ENCODE measurements around the gene KATNIP. TPM values are rescaled to one million over a fixed set of nuclear protein-coding genes. Genes with fewer than 3 reads are reported as not detected.
A peak's percentile ranks its signal among the peaks of the same experiment; 100 is the strongest.

KATNIP gene
- 11.8 and 13.2 TPM in 2 replicates for total RNA-seq (2012; rRNA removed)

GRCh38 chr16:27549746-27550581, at the start of gene KATNIP, which contains the start of gene GTF3C1:
Gene KATNIP, plus strand, starts transcription at chr16:27550144. Its CDS starts 27 bp downstream, at chr16:27550171.
Gene GTF3C1, minus strand, starts transcription at chr16:27549913. Its CDS starts 23 bp downstream, at chr16:27549890.
- H3K4me1 ChIP-seq (ENCODE audit: control insufficient read depth, insufficient read depth, low read length), result peaks cover 30% of the 10 kb centered on the region
- no peaks in the 10 kb centered on the region for H3K9me3 ChIP-seq (replicated peaks; ENCODE audit: low read length)
- H3K9ac ChIP-seq (ENCODE audit: low read depth, low read length), result peak within 1 kb of the TSS; percentile 95
- no peaks in the 10 kb centered on the region for H3K27me3 ChIP-seq (ENCODE audit: control insufficient read depth, insufficient read depth, low read length)
- peak within 1 kb of the TSS; percentile 99 for H3K4me3 ChIP-seq (ENCODE audit: low read length)
- H3K4me2 ChIP-seq (ENCODE audit: low read length), result peak within 1 kb of the TSS; percentile 90
- peaks cover 10% of the 10 kb centered on the region for H3K36me3 ChIP-seq (ENCODE audit: insufficient read depth, low read length)

DNA sequence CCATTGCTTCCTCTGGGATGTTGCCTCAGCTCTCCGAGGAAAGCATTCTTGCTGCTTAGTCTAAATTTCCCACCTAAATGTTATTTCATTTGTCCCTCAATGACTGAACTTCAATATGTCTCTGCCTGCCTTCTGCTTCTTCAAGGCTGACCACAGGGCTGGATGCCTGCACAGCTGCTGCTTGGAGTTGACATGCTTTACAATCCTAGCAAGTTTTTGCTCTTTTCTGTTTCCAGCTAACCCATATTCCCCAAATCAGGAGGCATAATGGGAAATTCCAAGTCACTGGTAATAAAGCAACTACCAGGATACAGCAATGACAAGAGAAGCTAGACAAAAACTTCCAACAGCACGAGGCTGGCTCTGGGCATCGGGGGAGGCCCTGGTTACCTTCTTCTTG, 49.1 kb upstream of the KATNIP start:
- no peak overlapping the region for H3K9ac ChIP-seq (ENCODE audit: low read depth, low read length)
- H3K27me3 ChIP-seq (ENCODE audit: control insufficient read depth, insufficient read depth, low read length), result no peaks in the 10 kb centered on the region
- no peaks in the 10 kb centered on the region for H3K9me3 ChIP-seq (replicated peaks; ENCODE audit: low read length)
- H3K36me3 ChIP-seq (ENCODE audit: insufficient read depth, low read length), result peaks cover 89% of the 10 kb centered on the region
- H3K4me3 ChIP-seq (ENCODE audit: low read length), result no peak overlapping the region
- H3K4me1 ChIP-seq (ENCODE audit: control insufficient read depth, insufficient read depth, low read length), result no peaks in the 10 kb centered on the region
- no peak overlapping the region for H3K4me2 ChIP-seq (ENCODE audit: low read length)

GRCh38 chr16:27503662-27504061, 46.3 kb upstream of the KATNIP start:
- Histone ChIP-seq H3K9ac (ENCODE audit: low read depth, low read length) (no peak overlapping the region), H3K27me3 (ENCODE audit: control insufficient read depth, insufficient read depth, low read length) (no peaks in the 10 kb centered on the region), H3K9me3 (replicated peaks; ENCODE audit: low read length) (no peaks in the 10 kb centered on the region), H3K4me3 (ENCODE audit: low read length) (no peak overlapping the region), H3K4me1 (ENCODE audit: control insufficient read depth, insufficient read depth, low read length) (no peaks in the 10 kb centered on the region), H3K36me3 (ENCODE audit: insufficient read depth, low read length) (peaks cover 89% of the 10 kb centered on the region), H3K4me2 (ENCODE audit: low read length) (no peak overlapping the region)

GRCh38 chr16:27505297-27506236, 44.4 kb upstream of the KATNIP start:
- H3K4me2 ChIP-seq (ENCODE audit: low read length), result no peak overlapping the region
- H3K27me3 ChIP-seq (ENCODE audit: control insufficient read depth, insufficient read depth, low read length), result no peaks in the 10 kb centered on the region
- H3K9me3 ChIP-seq (replicated peaks; ENCODE audit: low read length), result no peaks in the 10 kb centered on the region
- no peak overlapping the region for H3K4me3 ChIP-seq (ENCODE audit: low read length)
- H3K36me3 ChIP-seq (ENCODE audit: insufficient read depth, low read length), result peaks cover 84% of the 10 kb centered on the region
- H3K9ac ChIP-seq (ENCODE audit: low read depth, low read length), result no peak overlapping the region
- no peaks in the 10 kb centered on the region for H3K4me1 ChIP-seq (ENCODE audit: control insufficient read depth, insufficient read depth, low read length)

GRCh38 chr16:27506771-27507170, 43.2 kb upstream of the KATNIP start:
- H3K4me2 ChIP-seq (ENCODE audit: low read length), result no peak overlapping the region
- H3K9ac ChIP-seq (ENCODE audit: low read depth, low read length), result no peak overlapping the region
- no peak overlapping the region for H3K4me3 ChIP-seq (ENCODE audit: low read length)
- H3K36me3 ChIP-seq (ENCODE audit: insufficient read depth, low read length), result peaks cover 85% of the 10 kb centered on the region
- H3K27me3 ChIP-seq (ENCODE audit: control insufficient read depth, insufficient read depth, low read length), result no peaks in the 10 kb centered on the region
- no peaks in the 10 kb centered on the region for H3K9me3 ChIP-seq (replicated peaks; ENCODE audit: low read length)
- H3K4me1 ChIP-seq (ENCODE audit: control insufficient read depth, insufficient read depth, low read length), result no peaks in the 10 kb centered on the region

- Histone ChIP-seq H3K9me3 (replicated peaks; ENCODE audit: low read length) (no peaks in the 10 kb centered on the region), H3K36me3 (ENCODE audit: insufficient read depth, low read length) (peaks cover 83% of the 10 kb centered on the region), H3K27me3 (ENCODE audit: control insufficient read depth, insufficient read depth, low read length) (no peaks in the 10 kb centered on the region), H3K4me2 (ENCODE audit: low read length) (no peak overlapping the region), H3K4me1 (ENCODE audit: control insufficient read depth, insufficient read depth, low read length) (no peaks in the 10 kb centered on the region), H3K9ac (ENCODE audit: low read depth, low read length) (no peak overlapping the region), H3K4me3 (ENCODE audit: low read length) (no peak overlapping the region)
Observed at GRCh38 chr16:27508476-27508875, 41.5 kb upstream of the KATNIP start.

DNA sequence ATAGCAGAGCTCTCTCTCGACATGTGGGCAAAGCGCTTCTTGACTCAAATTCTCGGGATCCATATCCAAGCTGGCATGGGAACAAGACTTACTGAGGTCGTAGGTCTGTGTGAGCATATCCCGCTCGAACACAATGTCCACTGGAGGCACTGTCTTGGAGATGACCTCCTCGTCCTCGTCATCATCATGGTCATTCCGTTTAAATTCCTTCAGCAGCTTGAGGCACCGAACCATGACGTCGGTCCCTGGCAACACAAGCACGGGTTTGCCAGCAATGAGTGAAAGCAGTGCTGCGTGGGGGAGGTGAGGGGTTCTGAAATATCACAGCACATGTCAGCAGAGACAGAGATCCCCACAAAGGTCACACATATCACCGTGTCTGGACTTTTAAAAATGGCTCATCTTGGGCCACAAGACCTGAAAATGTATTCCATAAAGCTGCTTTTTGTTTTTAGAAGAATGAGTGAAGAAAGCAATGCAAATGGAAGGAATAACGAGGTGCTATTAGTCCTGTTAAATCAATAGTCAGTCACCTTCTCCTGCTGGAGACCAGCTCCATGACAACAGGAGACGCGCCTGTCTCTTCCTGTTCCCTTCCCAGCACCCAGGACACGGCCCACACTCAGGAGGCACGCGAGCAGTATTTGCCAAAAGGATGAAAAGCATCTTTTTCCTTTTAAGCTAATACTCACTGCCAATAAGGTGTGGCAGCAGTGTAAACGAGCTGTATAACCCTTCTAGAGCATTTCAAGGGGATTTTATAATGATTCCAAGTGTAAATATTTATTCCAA, 38.1 kb upstream of the KATNIP start:
- Histone ChIP-seq H3K36me3 (ENCODE audit: insufficient read depth, low read length) (peaks cover 53% of the 10 kb centered on the region), H3K9ac (ENCODE audit: low read depth, low read length) (no peak overlapping the region), H3K4me2 (ENCODE audit: low read length) (no peak overlapping the region), H3K4me3 (ENCODE audit: low read length) (no peak overlapping the region), H3K27me3 (ENCODE audit: control insufficient read depth, insufficient read depth, low read length) (no peaks in the 10 kb centered on the region), H3K9me3 (replicated peaks; ENCODE audit: low read length) (no peaks in the 10 kb centered on the region), H3K4me1 (ENCODE audit: control insufficient read depth, insufficient read depth, low read length) (no peaks in the 10 kb centered on the region)

GRCh38 chr16:27514806-27515205, 35.1 kb upstream of the KATNIP start:
- Histone ChIP-seq H3K36me3 (ENCODE audit: insufficient read depth, low read length) (peaks cover 43% of the 10 kb centered on the region), H3K9ac (ENCODE audit: low read depth, low read length) (no peak overlapping the region), H3K4me3 (ENCODE audit: low read length) (no peak overlapping the region), H3K4me2 (ENCODE audit: low read length) (no peak overlapping the region), H3K27me3 (ENCODE audit: control insufficient read depth, insufficient read depth, low read length) (no peaks in the 10 kb centered on the region), H3K9me3 (replicated peaks; ENCODE audit: low read length) (no peaks in the 10 kb centered on the region), H3K4me1 (ENCODE audit: control insufficient read depth, insufficient read depth, low read length) (no peaks in the 10 kb centered on the region)

GRCh38 chr16:27515874-27516353, 34.0 kb upstream of the KATNIP start:
- Histone ChIP-seq H3K4me1 (ENCODE audit: control insufficient read depth, insufficient read depth, low read length) (no peaks in the 10 kb centered on the region), H3K27me3 (ENCODE audit: control insufficient read depth, insufficient read depth, low read length) (no peaks in the 10 kb centered on the region), H3K4me2 (ENCODE audit: low read length) (no peak overlapping the region), H3K9me3 (replicated peaks; ENCODE audit: low read length) (no peaks in the 10 kb centered on the region), H3K36me3 (ENCODE audit: insufficient read depth, low read length) (peaks cover 37% of the 10 kb centered on the region), H3K4me3 (ENCODE audit: low read length) (no peak overlapping the region), H3K9ac (ENCODE audit: low read depth, low read length) (no peak overlapping the region)

DNA sequence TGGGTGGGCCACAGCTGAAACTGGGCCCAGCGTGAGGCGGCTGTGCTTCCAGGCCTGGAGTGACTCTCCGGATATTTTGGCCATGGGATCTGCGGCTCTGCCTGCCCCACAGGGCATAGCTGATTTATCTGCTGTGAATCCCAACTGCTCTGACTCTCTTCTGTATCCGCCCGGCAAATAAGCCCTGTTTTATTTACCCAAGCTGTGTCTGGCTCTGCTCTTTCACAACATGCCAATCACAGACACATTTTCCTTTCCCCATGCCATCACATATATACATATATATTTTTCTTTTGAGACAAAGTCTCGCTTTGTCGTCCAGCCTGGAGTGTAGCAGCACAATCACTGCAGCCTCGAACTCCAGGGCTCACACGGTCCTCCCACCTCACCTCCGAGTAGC, 33.6 kb upstream of the KATNIP start:
- Histone ChIP-seq H3K4me1 (ENCODE audit: control insufficient read depth, insufficient read depth, low read length) (peaks cover 3% of the 10 kb centered on the region), H3K27me3 (ENCODE audit: control insufficient read depth, insufficient read depth, low read length) (no peaks in the 10 kb centered on the region), H3K9me3 (replicated peaks; ENCODE audit: low read length) (no peaks in the 10 kb centered on the region), H3K4me2 (ENCODE audit: low read length) (no peak overlapping the region), H3K36me3 (ENCODE audit: insufficient read depth, low read length) (peaks cover 36% of the 10 kb centered on the region), H3K4me3 (ENCODE audit: low read length) (no peak overlapping the region), H3K9ac (ENCODE audit: low read depth, low read length) (no peak overlapping the region)

DNA sequence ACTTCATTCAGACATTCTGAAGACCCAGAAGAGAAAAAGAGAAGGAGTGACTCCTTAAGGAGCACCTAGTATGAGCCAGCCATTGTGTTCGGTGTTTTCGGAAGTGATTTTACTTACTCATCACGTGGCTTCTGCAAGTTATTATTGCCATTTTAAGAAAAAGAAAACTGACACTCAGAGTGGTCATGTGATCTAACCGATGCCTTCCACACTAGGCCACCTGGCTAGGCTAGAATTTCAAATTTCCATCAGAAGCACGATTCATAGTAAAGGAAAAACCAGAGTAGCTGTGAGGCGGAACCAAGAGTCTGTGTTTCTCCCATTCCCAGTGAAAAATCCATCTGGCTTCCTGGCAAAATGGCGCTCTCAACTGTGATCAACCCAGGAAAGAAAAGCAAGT, 32.3 kb upstream of the KATNIP start:
- Histone ChIP-seq H3K9ac (ENCODE audit: low read depth, low read length) (no peak overlapping the region), H3K4me2 (ENCODE audit: low read length) (no peak overlapping the region), H3K36me3 (ENCODE audit: insufficient read depth, low read length) (peaks cover 32% of the 10 kb centered on the region), H3K27me3 (ENCODE audit: control insufficient read depth, insufficient read depth, low read length) (no peaks in the 10 kb centered on the region), H3K9me3 (replicated peaks; ENCODE audit: low read length) (no peaks in the 10 kb centered on the region), H3K4me3 (ENCODE audit: low read length) (no peak overlapping the region), H3K4me1 (ENCODE audit: control insufficient read depth, insufficient read depth, low read length) (peaks cover 4% of the 10 kb centered on the region)

All from skeletal muscle satellite cell (primary cell).